Sigmoid colon (tissue), 4 donors: ENCODE results near the gene HIVEP3.

Source experiments
- CTCF ChIP-seq, 4 experiments: fragments of 450-650 bp in 3 of 4; fragments of 200-600 bp in 1 of 4; IDR thresholded peaks; one replicate each; pipeline ENCODE4 v1.5.1; 2016 to 2019; ENCODE audit warnings: antibody characterized with exemption in 4 of 4, mild to moderate bottlenecking in 3 of 4, moderate library complexity in 2 of 4
- POLR2A ChIP-seq, 2 donors: fragments of 450-650 bp; IDR thresholded peaks; one replicate each; pipeline ENCODE4 v1.6.1; 2016; ENCODE audit warnings: antibody characterized with exemption in 2 of 2, mild to moderate bottlenecking in 2 of 2, moderate library complexity in 2 of 2
- POLR2AphosphoS5 ChIP-seq, 4 donors: sonication (generic); formaldehyde crosslinking; IDR thresholded peaks; one replicate each; pipeline ENCODE4 v1.6.1; 2017; ENCODE audit warnings: antibody characterized with exemption in 4 of 4

- TF ChIP-seq CTCF (IDR thresholded peaks at IDR 0.05) (peak in 2 of 4 experiments; percentile 33 to 42), POLR2A (IDR thresholded peaks at IDR 0.05) (no peak), POLR2AphosphoS5 (IDR thresholded peaks at IDR 0.05) (no peak)
Observed at GRCh38 chr1:41812051-41812450, 106.7 kb downstream of the HIVEP3 start.
